ENCODE data around the gene PCDHA10. TPM values are rescaled to one million over a fixed set of nuclear protein-coding genes. Genes with fewer than 3 reads are reported as not detected.
"Not testable (repeated sequence)": the region's sequence is repeated elsewhere in the genome, so short reads cannot be mapped to it uniquely, and the experiment has no call there.

PCDHA10 gene, protein sequence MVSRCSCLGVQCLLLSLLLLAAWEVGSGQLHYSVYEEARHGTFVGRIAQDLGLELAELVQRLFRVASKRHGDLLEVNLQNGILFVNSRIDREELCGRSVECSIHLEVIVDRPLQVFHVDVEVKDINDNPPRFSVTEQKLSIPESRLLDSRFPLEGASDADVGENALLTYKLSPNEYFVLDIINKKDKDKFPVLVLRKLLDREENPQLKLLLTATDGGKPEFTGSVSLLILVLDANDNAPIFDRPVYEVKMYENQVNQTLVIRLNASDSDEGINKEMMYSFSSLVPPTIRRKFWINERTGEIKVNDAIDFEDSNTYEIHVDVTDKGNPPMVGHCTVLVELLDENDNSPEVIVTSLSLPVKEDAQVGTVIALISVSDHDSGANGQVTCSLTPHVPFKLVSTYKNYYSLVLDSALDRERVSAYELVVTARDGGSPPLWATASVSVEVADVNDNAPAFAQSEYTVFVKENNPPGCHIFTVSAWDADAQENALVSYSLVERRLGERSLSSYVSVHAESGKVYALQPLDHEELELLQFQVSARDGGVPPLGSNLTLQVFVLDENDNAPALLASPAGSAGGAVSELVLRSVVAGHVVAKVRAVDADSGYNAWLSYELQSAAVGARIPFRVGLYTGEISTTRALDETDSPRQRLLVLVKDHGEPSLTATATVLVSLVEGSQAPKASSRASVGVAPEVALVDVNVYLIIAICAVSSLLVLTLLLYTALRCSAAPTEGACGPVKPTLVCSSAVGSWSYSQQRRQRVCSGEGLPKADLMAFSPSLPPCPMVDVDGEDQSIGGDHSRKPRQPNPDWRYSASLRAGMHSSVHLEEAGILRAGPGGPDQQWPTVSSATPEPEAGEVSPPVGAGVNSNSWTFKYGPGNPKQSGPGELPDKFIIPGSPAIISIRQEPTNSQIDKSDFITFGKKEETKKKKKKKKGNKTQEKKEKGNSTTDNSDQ
- total RNA-seq = under 1 TPM; 0.06 to 0.59 (median 0.39) TPM
- 0.02 TPM for polyA plus RNA-seq
- long read RNA-seq, donor 1 = 0 reads
- long read RNA-seq, donor 2 = 0 reads
- long read RNA-seq, donor 3 = 0 reads
- long read RNA-seq, donor 4 = 0 reads

DNA sequence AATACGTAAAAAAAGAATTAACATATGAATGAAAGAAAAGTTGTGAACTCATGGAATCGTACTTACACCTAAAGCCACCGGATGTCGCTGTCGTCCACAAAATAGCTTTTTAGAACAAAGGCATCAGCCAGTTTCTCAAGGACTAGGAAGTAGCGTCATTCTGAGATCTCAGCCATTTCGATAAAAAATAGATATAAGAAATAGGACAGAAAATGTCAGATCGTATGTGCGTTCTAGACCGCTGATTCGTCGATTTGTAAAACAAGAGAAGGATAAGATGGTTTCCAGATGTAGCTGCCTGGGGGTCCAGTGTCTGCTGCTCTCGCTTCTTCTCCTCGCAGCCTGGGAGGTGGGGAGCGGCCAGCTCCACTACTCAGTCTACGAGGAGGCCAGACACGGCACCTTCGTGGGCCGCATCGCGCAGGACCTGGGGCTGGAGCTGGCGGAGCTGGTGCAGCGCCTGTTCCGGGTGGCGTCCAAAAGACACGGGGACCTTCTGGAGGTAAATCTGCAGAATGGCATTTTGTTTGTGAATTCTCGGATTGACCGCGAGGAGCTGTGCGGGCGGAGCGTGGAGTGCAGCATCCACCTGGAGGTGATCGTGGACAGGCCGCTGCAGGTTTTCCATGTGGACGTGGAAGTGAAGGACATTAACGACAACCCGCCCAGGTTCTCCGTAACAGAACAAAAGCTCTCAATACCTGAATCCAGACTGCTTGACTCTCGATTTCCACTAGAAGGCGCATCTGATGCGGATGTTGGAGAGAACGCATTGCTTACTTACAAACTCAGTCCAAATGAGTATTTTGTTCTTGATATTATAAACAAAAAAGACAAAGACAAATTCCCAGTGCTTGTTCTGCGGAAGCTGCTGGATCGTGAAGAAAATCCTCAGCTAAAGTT, at the start of gene PCDHA10:
Gene PCDHA10, plus strand, starts transcription at position 126 of the 903 bp plus-strand sequence. Its CDS starts 152 bp downstream, at position 278.
- Histone ChIP-seq H3K27me3 (ENCODE audit: control insufficient read depth, insufficient read depth) (no peaks in the 10 kb centered on the region), H3K9me3 (ENCODE audit: control insufficient read depth, low read length) (no peaks in the 10 kb centered on the region), H3K27ac (ENCODE audit: low read length) (no peak within 1 kb of the TSS), H3K4me1 (ENCODE audit: control insufficient read depth, insufficient read depth, low read length) (no peaks in the 10 kb centered on the region), H3K4me3 (ENCODE audit: low read length) (no peak within 1 kb of the TSS)
- intact Hi-C loops (cut with DNase I) = no loop called here
- ATAC-seq (no peak), DNase-seq (peak in 1 of 3 donors; percentile 40)
- 16% methylated on average over 44 of the region's 44 CpGs for WGBS

DNA sequence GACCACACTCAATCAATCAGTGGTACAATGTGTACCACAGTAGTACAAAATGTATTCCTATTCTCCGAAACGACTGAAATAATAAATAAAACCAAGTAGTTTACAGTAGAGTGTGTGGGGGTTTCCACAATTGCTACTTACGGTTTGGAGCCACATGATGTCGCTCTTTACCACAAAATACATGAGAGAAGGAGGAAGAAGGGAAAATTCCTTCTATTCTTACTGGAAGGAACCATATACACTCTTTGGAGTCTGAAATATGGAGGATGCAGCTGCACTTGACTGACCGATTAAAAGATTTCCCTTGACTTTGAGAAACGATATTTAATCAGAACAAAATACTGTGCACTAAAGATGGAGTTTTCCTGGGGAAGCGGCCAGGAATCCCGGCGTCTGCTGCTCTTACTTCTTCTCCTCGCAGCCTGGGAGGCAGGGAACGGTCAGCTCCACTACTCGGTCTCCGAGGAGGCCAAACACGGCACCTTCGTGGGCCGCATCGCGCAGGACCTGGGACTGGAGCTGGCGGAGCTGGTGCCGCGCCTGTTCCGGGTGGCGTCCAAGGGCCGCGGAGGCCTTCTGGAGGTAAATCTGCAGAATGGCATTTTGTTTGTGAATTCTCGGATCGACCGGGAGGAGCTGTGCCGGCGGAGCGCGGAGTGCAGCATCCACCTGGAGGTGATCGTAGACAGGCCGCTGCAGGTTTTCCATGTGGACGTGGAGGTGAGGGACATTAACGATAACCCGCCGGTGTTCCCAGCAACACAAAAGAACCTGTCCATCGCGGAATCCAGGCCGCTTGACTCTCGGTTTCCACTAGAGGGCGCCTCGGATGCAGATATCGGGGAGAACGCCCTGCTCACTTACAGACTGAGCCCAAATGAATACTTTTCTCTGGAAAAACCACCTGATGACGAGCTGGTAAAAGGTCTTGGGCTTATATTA, 48.6 kb upstream of the PCDHA10 start, which contains the start of gene PCDHA4:
Gene PCDHA4, plus strand, starts transcription at position 235 of the 942 bp plus-strand sequence.
- no peaks in the 10 kb centered on the region for H3K4me1 ChIP-seq (ENCODE audit: control insufficient read depth, insufficient read depth, low read length)
- no peaks in the 10 kb centered on the region for H3K27me3 ChIP-seq (ENCODE audit: control insufficient read depth, insufficient read depth)
- WGBS = 15% methylated on average over 36 of the region's 47 CpGs
- intact Hi-C loops (cut with DNase I) = no loop called here
- no peak within 1 kb of the TSS for H3K27ac ChIP-seq (ENCODE audit: low read length)
- H3K4me3 ChIP-seq (ENCODE audit: low read length) = no peak within 1 kb of the TSS
- DNase-seq (peak in 2 of 3 donors; percentile 61 to 63), ATAC-seq (peak in 1 of 2 donors; percentile 63)
- H3K9me3 ChIP-seq (ENCODE audit: control insufficient read depth, low read length) = peaks cover 3% of the 10 kb centered on the region

GRCh38 chr5:140808241-140808888, 47.3 kb upstream of the PCDHA10 start:
- H3K4me3 ChIP-seq (ENCODE audit: low read length); H3K4me1 ChIP-seq (ENCODE audit: control insufficient read depth, insufficient read depth, low read length); ATAC-seq; intact Hi-C loops (cut with DNase I); H3K9me3 ChIP-seq (ENCODE audit: control insufficient read depth, low read length); H3K27ac ChIP-seq (ENCODE audit: low read length); H3K27me3 ChIP-seq (ENCODE audit: control insufficient read depth, insufficient read depth): not testable (repeated sequence)
- peak in 1 of 3 donors; percentile 42 for DNase-seq
- 50% methylated on average over 62 of the region's 62 CpGs for WGBS

DNA sequence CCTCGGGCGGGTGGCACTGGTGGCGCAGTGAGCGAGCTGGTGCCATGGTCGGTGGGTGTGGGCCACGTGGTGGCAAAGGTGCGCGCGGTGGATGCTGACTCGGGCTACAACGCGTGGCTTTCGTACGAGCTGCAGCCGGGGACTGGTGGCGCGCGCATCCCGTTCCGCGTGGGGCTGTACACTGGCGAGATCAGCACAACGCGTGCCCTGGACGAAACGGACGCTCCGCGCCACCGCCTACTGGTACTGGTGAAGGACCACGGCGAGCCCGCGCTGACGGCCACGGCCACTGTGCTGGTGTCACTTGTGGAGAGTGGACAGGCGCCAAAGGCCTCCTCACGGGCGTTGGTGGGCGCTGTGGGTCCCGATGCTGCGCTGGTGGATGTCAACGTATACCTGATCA, 46.8 kb upstream of the PCDHA10 start:
- H3K9me3 ChIP-seq (ENCODE audit: control insufficient read depth, low read length) = peaks cover 2% of the 10 kb centered on the region
- no peak for ATAC-seq
- intact Hi-C loops (cut with DNase I) = no loop called here
- H3K4me3 ChIP-seq (ENCODE audit: low read length) = no peak overlapping the region
- H3K27ac ChIP-seq (ENCODE audit: low read length) = no peak overlapping the region
- DNase-seq = peak in 2 of 3 donors; percentile 23 to 38
- H3K4me1 ChIP-seq (ENCODE audit: control insufficient read depth, insufficient read depth, low read length) = no peaks in the 10 kb centered on the region
- H3K27me3 ChIP-seq (ENCODE audit: control insufficient read depth, insufficient read depth) = no peaks in the 10 kb centered on the region
- 56% methylated on average over 43 of the region's 43 CpGs for WGBS

GRCh38 chr5:140821375-140822280, 34.1 kb upstream of the PCDHA10 start, which contains the start of gene PCDHA5:
Gene PCDHA5 (plus strand): TSS chr5:140821613.
- DNase-seq = peak in 2 of 3 donors; percentile 33 to 59
- Histone ChIP-seq H3K4me3 (ENCODE audit: low read length) (no peak within 1 kb of the TSS), H3K9me3 (ENCODE audit: control insufficient read depth, low read length) (no peaks in the 10 kb centered on the region), H3K27me3 (ENCODE audit: control insufficient read depth, insufficient read depth) (no peaks in the 10 kb centered on the region), H3K27ac (ENCODE audit: low read length) (no peak within 1 kb of the TSS), H3K4me1 (ENCODE audit: control insufficient read depth, insufficient read depth, low read length) (no peaks in the 10 kb centered on the region)
- 24% methylated on average over 39 of the region's 39 CpGs for WGBS
- intact Hi-C loops (cut with DNase I) = no loop called here
- no peak for ATAC-seq

- Histone ChIP-seq H3K4me3 (ENCODE audit: low read length) (no peak overlapping the region), H3K9me3 (ENCODE audit: control insufficient read depth, low read length) (no peaks in the 10 kb centered on the region), H3K27ac (ENCODE audit: low read length) (no peak overlapping the region), H3K4me1 (ENCODE audit: control insufficient read depth, insufficient read depth, low read length) (no peaks in the 10 kb centered on the region), H3K27me3 (ENCODE audit: control insufficient read depth, insufficient read depth) (no peaks in the 10 kb centered on the region)
- no peak for ATAC-seq
- WGBS = 26% methylated on average over 6 of the region's 6 CpGs
- intact Hi-C loops (cut with DNase I) = no loop called here
- no peak for DNase-seq
Observed at GRCh38 chr5:140822281-140822629, 33.4 kb upstream of the PCDHA10 start.

DNA sequence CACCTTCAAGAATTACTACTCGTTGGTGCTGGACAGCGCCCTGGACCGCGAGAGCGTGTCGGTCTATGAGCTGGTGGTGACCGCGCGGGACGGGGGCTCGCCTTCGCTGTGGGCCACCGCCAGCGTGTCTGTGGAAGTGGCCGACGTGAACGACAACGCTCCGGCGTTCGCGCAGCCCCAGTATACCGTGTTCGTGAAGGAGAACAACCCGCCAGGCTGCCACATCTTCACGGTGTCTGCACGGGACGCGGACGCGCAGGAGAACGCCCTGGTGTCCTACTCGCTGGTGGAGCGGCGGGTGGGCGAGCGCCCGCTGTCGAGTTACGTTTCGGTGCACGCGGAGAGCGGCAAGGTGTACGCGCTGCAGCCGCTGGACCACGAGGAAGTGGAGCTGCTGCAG, 32.7 kb upstream of the PCDHA10 start:
- 43% methylated on average over 48 of the region's 48 CpGs for WGBS
- ATAC-seq; H3K9me3 ChIP-seq (ENCODE audit: control insufficient read depth, low read length); H3K27ac ChIP-seq (ENCODE audit: low read length); intact Hi-C loops (cut with DNase I); H3K27me3 ChIP-seq (ENCODE audit: control insufficient read depth, insufficient read depth); H3K4me1 ChIP-seq (ENCODE audit: control insufficient read depth, insufficient read depth, low read length); H3K4me3 ChIP-seq (ENCODE audit: low read length): not testable (repeated sequence)
- peak in 1 of 3 donors; percentile 40 for DNase-seq

DNA sequence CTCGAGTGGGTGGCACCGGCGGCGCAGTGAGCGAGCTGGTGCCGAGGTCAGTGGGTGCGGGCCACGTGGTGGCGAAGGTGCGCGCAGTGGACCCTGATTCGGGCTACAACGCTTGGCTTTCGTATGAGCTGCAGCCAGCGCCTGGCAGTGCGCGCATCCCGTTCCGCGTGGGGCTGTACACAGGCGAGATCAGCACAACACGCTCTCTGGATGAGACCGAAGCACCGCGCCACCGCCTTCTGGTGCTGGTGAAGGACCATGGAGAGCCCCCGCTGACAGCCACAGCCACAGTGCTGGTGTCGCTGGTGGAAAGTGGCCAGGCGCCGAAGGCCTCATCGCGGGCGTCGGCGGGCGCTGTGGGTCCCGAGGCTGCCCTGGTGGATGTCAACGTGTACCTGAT, 32.2 kb upstream of the PCDHA10 start:
- Histone ChIP-seq H3K4me3 (ENCODE audit: low read length) (no peak overlapping the region), H3K9me3 (ENCODE audit: control insufficient read depth, low read length) (peaks cover 2% of the 10 kb centered on the region), H3K4me1 (ENCODE audit: control insufficient read depth, insufficient read depth, low read length) (no peaks in the 10 kb centered on the region), H3K27me3 (ENCODE audit: control insufficient read depth, insufficient read depth) (no peaks in the 10 kb centered on the region), H3K27ac (ENCODE audit: low read length) (no peak overlapping the region)
- no peak for ATAC-seq
- intact Hi-C loops (cut with DNase I) = no loop called here
- no peak for DNase-seq
- WGBS = 50% methylated on average over 38 of the region's 38 CpGs
